C4-2B (cell line): ENCODE data around the gene SLIT3.

Experiments used
- CTCF ChIP-seq: fragments of 450-650 bp; conservative IDR thresholded peaks from 2 replicates; pipeline ENCODE4 v1.5.1; 2017; ENCODE audit warnings: mild to moderate bottlenecking
- ZFX ChIP-seq: fragments of 450-650 bp; IDR thresholded peaks from 2 replicates; pipeline ENCODE4 v1.6.1; 2017

GRCh38 chr5:168686837-168687236 lies 614.1 kb downstream of the SLIT3 start:
- TF ChIP-seq CTCF: no peak
- no peak for TF ChIP-seq ZFX
